HG03354 (cell line): ENCODE measurements around the gene GRK5.
"Not testable (repeated sequence)": the region's sequence is repeated elsewhere in the genome, so short reads cannot be mapped to it uniquely, and the experiment has no call there.

Experiments
- ATAC-seq: cut with Tn5 transposase; IDR thresholded peaks from one replicate; pipeline ENCODE4 v1.9.1; 2021; ENCODE audit warnings: mild to moderate bottlenecking; ENCODE audit not compliant: unreplicated experiment, poor library complexity, severe bottlenecking

The GRK5 gene

DNA sequence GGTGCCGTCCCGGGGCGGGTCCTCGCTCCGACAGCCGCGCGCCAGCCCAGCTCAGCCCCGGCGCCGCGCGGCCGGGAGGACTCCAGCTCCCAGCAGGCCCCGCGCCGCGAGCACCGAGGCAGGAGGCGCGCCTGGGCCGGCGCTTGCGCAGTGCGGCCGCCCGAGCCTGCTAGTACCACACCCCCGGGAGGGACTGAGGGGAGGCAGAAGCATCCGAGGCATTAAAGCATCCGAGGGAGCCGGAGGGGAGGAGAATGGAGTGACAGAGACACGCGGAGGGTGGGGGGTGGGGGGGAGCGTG, at the start of gene GRK5:
GRK5 (plus strand) TSS at position 206 of the 301 bp plus-strand sequence. CDS start 347 bp downstream, outside the sequence.
- ATAC-seq = peak; percentile 71

DNA sequence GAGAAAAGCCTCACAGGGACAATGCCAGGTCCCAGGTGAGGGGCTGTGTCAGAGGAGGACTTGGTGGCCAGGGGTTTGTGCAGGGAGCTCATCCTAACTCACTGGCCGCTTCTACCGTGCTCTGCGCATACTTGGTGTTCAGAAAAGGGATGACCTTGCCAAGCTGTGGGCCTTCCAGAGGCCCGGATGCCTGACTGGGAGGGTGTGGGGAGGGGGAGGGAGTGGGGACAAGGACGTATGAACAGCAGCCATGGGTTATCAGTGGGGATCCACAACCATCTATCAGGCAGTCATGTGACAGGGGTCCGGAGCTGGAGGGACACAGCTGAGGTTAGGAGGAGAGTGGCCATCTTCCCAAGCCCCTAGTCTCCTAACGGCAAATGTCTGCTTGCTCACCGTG, 48.0 kb upstream of the GRK5 start:
- no peak for ATAC-seq

DNA sequence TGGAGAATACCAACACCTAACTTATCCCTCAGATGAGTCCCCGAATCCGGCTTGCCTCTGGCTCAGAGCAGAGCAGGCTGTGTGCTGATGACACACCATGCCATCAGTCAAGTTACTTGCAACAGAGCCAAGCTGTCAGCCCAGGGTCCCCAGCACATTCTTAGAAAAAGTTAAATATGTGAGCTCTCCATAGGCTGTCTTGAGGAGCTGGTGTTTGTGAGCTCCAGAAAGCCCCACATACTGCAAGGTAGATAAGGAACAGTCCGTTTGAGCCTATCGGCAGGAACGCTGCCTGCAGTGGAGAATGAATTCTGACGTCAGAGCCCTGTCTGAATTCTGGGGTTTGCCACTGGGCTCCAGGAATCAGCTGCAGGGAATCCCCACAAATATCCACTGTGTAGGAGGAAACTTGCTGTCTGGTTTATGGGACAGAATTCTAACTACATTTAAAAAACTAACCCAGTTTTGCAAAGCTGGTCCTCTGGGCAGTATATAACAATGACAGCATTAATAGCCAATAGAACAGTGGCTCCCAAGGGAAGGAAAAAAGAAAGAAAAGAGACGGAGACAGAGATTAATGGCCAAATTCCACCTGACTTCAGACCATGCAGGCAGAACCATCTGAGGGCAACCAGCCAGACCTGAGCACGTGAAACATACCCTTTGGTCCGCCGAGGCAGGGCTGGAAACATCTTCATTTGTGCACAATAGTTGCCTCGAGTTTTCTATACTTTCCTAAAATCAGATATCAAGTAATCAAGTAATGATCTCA, 45.5 kb upstream of the GRK5 start:
- no peak for ATAC-seq

DNA sequence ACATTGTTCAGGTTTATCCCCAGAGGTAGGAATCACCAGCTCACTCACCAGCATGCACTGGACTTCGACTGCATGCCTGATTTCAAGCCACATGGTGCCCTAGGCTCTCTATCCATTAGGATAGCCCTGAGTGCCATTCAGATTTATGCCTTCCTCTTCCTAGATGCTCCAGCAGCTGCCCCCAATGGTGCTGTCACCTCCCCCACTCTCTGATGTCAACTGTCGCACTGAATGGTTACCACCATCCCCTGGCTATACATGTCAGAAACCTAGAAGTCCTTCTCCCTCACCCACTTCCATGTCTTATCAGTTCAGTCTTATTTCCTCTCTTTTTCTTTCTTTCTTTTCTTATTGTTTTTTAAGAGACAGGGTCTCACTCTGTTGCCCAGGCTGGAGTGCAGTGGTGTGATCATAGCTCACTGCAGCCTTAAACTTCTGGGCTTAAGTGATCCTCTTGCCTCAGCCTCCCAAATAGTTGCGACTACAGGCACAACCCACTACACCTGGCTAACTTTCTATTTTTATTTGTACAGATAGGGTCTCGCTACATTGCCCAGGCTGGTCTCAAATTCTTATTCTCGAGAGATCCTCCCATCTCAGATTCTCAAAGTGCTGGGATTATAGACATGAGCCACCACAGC, 44.8 kb upstream of the GRK5 start:
- ATAC-seq = no peak

DNA sequence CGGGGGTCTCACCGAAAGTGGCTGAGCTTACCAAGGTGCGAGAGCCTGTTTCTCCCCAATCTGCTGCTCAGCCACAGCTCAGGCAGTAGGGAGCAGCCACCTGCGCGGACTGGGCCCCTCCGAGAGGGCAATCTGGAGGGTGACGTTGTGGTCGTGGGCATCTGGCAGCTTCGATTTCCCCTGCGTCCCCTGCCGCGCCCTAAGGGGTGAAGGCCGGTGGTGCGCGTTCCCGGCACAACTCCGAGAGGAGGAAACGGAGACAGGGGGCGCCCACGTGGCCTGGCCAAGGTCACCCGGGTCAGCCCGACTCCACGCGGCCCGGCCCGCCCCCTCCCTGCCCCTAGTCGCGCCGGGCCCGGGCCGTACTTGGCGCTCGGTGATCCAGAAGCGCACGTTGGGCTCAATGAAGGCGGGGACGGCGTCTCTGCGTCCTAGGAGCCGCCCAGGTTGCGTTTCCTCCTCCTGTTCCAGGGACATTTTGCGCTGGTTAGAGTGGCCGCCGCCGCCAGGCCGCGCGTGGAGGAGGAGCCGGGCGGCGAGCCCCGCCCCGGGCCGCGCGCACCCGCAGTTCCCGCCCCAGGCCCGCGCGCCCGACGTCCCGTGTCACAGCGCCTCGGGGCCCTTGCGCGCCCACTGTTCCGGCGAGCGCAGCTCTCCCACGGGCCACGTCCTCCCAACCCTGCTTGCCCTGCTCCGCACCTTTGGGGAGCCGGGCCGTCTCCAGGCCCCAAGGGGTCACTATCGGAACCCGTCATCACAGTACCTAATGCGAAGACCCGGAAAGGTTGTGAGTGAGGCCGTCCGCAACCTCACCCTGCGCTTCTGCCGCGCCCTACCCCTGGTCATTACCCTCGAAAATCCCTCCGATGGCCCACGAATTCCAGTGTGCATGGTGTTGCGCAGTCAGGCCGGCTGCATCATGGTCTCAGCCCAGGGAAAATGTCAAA, 41.9 kb upstream of the GRK5 start, which contains the start of gene SFXN4:
SFXN4 (minus strand) TSS at position 544 of the 947 bp plus-strand sequence; CDS start at position 477, 67 bp downstream.
- peak; percentile 94 for ATAC-seq

DNA sequence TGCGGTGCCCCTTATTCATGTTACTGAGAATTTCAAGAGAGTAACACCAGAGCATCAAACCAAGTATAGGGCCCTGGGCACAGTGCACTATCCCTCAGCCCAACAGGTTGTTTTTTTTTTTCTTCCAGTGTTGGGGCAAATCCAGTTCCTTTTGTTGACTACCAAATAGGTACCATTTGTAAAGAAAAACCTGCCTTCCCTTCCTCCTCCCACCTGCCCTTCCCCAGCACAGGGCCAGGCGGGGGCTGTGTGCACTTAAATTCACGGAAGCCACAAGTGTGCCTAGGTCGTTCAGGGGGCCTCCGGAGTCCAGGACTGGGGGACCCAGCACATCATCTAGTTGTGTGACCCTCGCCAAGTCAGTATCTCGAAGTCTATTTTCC, 41.3 kb upstream of the GRK5 start:
- peak; percentile 6 for ATAC-seq

DNA sequence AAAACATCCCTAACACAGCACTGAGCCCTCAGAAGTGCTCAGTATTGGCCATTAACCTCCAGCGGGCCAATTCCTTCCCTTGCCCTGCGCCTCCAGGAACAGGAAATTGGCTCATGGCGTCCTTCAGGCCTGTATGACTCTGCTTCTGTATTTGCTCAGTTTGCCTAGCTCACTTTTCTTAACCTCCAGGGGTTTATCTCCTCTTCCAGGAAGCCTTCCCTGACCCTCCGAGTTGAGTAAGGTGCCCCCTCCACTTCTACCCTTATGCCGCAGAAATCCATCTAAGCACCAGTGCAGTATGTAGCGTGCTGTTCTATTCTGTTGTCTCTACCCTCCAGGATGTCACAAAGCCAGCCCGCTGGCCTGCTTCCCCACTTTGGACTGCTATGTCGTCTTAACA, 40.8 kb upstream of the GRK5 start:
- no peak for ATAC-seq

DNA sequence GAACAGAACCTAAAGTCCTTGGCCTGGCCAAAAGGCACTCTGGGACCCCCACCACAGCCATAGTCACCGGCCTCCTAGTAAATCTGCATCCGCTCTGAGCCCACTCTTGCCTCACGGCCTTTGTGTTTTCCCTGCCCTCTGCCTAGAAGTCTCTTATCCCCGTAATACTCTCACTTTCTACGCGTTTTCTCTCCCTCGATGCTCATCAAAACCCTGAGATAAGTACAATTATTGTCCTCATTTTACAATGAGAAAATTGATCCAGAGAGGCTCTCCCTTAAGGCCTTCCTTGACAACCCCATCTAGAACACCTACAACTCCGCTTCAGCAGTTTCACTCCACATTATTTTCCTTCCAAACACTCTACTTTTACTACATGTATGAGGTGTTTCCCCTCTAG, 40.3 kb upstream of the GRK5 start:
- ATAC-seq = no peak

DNA sequence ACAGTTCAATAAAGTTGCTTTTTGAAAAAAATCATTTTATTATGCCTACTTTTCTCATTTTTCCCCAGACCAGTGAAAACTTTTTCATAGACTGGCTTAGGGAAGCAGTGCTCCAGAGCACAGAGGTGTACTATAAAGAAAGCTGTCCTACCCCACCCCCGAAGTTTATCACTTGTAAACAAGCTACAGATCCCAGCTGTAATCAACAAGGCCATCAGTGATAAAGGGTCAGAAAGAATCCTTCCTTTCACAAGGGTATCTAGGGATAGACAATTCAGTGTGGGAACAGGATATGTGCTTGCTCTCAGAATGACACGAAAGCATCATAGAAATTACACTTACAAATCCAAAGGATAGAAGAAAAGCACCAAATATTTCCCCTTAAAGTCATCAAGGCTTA, 33.3 kb upstream of the GRK5 start:
- no peak for ATAC-seq

DNA sequence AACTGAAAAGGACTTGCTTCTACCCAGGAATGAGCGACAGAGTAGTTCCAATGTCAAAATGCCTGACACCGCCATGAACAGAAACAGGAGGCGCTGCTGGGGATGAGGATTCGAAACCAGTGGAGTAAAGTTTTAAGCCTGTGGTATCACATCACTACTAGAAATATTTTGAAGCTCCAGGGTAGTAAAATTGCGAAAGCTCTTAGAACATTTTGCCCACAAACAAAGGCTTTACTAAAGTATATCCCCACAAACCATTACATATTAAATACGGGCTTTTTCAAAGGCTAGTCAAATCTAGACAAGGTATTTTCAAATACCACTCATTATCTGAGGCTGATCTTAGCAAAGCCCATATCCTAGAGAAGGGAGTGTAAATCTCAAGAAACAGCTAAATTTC, 31.2 kb upstream of the GRK5 start:
- ATAC-seq = no peak

DNA sequence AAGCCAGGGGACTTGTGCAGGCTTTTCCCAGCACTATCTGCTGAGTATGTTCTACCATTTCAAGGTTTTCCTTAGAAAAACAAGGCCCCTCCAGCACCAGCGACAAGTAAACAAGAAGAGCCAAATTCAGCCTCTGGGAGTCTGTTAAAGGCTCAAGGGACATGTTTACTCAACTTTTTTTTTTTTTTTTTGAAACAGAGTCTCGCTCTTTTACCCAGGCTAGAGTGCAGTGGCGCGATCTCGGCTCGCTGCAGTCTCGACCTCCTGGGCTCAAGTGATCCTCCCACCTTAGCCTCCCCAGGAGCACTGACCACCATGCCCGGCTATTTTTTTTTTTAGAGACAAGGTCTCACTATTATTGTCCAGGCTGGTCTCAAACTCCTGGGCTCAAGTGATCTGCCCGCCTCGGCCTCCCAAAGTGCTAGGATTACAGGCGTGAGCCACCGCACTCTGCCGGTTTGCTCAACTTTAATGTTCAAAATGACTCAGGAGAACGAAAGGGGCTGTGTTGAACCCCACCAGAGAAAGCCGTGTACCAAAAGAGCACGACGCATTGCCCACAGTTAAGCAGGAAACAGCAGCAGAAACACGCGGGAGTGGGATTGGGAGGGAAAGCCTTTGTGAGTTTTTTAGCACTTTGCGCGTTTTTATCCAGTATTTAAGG, 29.5 kb upstream of the GRK5 start:
- ATAC-seq = peak; percentile 28

DNA sequence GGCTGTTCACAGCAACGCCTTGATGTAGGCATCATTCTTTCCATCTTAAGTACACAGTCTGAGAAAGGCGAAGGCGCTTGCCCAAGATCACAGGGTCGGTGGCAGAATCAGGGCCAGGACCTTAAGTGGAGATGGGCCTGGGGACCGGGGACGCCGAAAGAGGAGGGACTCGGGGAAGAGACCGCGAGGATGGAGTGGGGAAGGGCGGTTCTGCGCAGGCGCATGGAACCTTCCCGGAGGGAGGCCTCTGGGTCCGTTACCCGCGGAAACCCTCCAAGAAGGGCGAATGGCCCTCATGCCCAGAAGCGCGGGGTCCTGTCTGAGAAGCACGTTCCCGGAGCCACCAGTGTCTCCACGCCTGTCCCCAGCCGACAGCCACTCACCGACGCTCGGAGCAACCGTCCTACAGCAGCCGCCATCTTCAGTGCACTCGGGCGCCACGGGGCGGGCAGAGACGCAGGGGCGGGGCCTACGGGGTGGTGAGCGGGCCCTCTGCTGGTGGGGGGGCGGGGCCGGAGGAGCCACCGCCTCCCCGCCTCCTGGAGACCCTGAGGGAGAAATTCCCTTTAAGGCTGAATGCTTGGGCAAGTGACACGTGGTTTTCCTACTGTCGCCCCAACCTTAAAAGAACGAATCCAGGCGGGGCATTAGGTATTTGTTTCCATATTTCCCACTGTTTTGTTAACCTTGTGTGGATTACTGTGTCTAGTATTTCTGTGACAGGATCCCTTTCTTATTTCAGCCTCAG, 28.8 kb upstream of the GRK5 start, which contains the start of gene PRDX3:
PRDX3 (minus strand) TSS at position 441 of the 748 bp plus-strand sequence; CDS start at position 419, 22 bp downstream.
- peak; percentile 95 for ATAC-seq

DNA sequence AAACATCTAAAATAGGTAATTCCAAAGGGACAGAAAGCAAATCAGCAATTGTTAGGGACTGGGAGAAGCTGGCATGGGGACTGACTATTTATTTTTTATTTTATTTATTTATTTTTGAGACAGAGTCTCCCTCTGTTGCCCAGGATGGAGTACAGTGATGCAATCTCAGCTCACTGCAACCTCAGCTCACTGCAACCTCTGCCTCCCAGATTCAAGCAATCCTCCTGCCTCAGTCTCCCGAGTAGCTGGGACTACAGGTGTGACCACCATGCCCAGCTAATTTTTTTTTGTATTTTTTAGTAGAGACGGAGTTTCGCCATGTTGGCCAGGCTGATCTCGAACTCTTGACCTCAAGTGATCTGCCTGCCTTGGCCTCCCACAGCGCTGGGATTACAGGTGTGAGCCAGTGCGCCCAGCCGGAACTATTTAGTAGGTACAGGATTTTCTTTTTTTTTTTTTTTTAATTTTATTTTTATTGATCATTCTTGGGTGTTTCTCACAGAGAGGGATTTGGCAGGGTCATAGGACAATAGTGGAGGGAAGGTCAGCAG, 26.4 kb upstream of the GRK5 start:
- ATAC-seq = not testable (repeated sequence)

DNA sequence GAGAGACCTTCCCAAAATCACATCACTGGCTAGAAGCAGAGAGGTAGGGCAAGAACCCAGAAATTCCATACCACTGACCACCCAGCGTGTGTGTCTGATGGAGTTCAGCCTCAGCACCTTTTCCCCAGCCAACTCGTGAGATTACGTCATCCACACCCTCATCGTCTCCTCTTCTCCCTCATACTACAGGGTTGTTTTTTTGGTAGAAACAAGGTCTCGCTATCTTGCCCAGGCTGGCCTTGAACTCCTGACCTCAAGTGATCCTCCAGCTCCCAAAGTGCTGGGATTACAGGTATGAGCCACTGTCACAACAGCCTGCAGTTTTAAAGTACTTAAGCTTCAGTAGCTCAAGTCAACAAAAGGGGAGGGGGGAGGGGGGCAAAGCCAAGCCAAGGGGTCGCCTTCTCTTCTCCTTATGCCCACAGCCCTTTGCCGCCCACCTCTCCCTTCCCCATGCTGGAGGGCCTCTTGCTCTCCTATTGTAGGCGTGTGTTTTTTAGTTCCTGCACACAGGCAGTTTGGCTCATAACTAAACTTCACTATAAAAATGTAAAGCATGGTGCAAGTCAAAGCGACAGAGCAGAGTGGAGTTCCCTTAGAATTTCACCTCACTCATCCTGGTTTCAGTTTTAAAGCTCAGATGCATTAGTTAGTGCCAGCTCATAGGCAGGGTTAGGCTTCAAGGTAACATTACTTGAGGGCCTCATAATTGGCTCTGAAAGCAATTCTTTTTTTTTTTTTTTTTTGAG, 23.5 kb upstream of the GRK5 start:
- ATAC-seq = no peak

DNA sequence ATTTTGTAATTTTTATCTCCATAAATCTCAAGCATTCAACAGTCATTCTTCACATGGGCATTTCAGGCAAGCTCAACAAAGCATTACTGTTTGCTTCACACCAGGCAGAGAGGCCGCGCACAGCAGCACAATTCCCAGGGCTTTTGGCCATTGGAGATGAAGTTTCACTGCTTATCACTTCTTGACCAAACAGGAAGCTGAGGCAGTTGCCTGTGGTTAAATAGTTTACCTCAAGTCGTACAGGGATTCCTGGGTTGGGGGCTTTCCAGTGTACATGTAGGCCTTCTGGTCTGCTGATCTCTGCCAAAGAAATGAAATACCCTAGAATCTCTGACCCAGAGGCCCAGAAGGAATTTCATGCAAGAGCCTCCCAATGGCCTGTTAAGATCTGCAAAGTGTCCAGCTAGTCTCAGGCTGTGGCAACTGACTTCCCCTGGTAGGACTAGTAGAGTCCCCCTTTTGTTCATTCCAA, 17.5 kb upstream of the GRK5 start:
- no peak for ATAC-seq

DNA sequence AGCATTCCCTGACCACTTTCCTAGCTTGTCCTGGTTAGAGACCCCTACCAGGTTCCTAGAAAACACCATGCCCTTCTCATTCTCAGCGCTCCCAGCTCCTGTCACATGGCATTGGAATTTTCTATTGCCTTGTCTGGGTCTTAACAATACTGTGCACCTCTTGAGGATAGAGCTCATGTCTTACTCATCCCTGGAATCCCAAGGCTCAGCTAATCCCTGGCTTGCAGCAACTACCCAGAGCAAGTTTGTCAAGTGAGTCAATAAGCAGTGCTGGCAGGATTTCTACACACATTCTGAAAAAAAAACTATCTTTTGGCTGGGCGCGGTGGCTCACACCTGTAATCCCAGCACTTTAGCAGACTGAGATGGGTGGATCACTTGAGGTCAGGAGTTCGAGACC, 17.0 kb upstream of the GRK5 start:
- ATAC-seq = no peak

DNA sequence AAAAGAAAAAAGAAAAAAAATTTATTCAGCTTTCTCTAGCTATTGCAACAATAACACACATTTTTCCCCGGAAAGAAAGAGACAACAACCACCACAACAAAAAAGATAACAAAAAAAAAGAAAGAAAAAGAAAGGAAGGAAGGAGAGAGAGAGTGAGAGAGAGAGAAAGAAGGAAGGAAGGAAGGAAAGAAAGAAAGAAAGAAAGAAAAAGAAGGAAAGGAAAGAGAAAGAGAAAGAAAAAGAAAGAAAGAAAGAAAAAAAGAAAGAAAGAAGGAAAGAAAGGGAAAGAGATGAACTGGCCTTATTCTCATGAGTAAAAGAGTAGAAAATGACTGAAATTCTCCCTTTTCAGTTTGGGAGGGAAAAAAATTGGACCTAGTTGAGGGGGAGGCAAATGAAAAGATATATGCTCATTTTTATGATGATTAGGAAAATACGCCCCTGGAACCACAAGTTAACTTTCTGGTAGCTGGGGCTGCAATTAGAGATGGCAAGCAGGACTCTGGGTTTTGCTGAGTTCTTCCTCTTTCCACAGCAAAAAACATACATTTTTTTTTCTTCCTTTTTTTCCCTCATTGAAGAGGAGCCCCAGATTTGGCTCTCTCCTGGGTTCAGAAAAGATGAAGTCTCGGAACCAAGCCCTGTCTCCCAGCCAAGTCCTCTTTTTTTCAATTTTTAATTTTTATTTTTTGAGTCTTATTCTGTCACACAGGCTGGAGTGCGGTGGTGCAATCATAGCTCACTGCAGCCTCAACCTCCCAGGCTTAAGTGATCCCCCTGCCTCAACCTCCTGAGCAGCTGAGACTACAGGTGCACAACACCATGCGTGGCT, 16.2 kb upstream of the GRK5 start:
- ATAC-seq = no peak
